GM19324 (cell line): Measurements from ENCODE around the gene DNAH17.

Source experiments
- ATAC-seq: cut with Tn5 transposase; IDR thresholded peaks from one replicate; pipeline ENCODE4 v1.9.1; 2021; ENCODE audit warnings: mild to moderate bottlenecking, moderate library complexity; ENCODE audit not compliant: unreplicated experiment, low FRiP score

The DNAH17 gene

GRCh38 chr17:78437508-78438169, 139.6 kb downstream of the DNAH17 start:
- no peak for ATAC-seq

DNA sequence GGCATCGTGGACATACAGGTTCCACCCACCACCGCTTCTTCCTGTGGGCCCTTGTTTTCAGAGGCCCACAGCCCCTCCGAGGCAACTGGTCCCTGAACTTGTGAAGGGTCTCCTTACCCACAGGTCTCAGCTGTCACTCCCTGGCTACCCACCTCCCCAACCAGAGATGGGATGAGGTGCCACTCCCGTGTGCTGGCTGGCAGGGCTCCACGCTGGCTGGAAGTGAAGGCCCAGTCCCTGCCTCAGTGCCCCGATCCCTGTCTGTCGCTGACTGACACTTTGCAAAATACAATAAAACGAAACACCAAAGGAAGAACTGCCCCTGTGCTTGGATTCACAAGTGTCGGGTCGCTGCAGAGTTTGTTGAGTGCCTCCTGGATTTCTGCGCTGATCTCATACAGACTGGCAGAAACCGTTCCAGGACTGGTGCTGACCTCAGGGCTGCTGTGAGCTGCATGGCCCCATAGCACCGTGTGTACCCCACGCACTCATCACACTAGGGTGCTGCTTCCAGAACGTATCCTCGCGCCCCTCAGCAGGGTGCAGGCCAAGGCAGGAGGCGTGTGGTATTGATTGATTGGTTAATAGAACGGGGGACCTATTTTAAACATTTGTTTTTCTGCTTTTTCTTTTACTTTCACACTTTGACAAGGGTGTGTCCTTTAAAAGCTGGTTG, 141.7 kb downstream of the DNAH17 start:
- no peak for ATAC-seq

DNA sequence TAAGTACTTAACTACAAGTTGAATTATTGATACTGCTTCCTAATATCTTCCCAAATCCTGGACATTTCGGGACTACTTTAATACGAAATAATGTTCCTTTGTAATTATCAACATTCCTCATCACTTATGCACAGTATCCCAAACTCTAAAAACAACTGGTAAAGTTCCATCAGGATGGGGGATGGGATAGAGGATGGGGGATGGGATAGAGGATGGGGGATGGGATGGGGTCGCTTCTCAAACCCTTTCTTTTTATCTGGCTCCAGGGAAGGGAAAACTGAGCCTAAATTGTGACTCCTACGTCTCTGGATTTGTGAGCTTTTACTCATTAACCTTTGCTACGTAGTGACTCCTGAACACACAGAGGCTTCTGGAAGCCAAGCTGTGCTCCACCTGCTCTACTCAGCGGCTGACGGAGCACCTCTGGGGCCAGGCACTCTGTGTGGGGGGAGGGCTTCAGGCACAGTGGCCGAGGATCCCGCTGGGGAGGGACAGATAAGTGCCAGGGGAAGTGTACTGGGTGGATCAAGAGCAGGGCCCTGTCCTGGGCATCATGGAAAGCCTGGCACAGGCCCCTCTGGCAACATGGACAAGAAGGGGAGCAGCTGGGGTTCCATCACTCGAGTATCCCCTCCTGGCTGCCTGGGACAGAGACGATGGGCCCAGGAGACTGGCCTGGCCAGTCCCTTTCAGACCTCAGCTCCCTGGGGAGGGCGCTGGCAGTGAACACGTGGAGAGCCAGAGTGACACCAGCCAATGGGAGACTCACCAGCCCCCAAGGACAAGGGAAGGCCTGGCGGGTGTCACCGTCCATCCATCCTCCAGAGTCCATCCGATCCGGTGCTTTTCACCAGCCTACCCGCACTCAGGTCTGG, 142.5 kb downstream of the DNAH17 start:
- no peak for ATAC-seq

- no peak for ATAC-seq
Measured at GRCh38 chr17:78433780-78434335, 143.3 kb downstream of the DNAH17 start.

DNA sequence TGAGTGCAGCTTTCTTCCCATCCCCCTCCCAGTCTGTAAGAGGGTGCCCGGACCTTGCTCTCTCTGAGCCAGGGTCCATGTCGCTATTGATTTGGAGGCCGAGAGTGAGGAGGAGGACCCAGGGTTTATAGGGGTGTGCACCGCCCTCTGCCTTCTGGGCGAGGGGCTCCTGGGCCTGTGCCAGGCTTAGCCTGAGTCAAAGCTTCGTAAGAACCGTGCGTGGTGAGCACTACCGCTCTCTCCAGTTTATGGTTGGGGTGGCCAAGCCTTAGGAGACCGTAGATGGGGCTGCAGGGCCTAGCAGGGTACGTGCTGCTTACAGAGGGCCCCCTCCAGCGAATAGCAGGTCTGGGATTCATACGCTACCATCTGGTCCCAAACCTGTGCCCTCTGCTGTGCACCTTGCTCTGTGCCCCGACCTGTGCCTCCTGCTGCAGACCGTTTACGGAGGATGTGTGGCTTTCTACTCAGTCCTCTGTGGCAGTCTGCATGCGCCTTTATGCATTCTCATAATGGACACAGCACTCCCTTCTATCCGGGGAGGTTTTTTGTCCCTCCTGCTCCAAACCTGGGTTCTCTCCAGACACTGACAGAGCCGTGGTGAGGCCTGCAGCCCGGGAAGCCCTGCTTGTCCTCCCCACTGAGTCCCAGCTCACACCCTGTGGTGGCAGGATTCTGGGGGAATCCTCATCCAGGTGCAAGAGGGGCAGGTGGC, 144.0 kb downstream of the DNAH17 start:
- ATAC-seq, result no peak

GRCh38 chr17:78432226-78433012, 144.8 kb downstream of the DNAH17 start:
- no peak for ATAC-seq

DNA sequence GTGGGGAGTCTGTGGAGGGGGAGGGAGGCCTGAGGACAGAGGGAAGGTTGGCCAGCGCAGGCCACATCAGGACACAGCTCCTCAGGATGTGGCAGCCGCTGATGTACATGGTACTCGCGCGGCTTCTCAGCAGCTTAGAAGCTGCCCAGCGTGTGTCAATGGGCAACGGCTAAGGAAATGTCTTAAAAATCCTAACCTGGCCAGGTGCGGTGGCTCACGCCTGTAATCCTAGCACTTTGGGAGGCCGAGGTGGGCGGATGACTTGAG, 145.6 kb downstream of the DNAH17 start:
- no peak for ATAC-seq

DNA sequence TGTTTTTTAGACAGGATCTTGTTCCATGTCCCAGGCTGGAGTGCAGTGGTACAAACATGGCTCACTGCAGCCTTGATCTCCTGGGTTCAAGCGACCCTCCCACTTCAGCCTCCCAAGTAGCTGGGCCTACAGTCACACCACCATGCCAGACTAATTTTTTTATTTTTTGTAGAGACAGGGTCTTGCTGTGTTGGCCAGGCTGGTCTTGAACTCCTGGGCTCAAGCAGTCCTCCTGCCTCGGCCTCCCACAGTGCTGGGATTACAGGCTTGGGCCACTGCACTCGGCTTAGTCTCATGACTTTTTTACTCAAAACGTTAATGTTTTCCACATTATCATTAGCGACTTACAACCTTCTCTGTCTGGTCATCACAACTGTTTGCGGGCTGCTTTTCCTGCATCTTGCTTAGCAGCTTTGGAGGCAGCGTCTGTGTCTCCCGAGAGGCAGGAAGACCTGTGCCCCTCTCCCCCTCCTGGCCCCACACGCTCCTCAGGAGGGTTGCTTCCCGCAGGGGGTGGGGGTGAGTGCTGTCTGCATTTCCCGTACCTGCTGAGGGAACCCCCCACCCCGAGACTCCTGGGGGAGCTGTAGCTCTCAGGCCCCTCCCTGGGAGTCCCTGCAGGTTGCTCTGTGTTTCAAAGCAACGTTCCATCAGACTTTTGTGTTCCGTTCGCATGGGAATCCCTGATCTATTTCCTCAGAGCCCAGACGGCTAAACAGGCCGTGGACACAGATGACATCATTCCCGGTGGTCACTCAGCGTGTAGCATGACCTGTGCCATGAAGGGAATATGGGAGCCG, 146.1 kb downstream of the DNAH17 start:
- ATAC-seq, result no peak

DNA sequence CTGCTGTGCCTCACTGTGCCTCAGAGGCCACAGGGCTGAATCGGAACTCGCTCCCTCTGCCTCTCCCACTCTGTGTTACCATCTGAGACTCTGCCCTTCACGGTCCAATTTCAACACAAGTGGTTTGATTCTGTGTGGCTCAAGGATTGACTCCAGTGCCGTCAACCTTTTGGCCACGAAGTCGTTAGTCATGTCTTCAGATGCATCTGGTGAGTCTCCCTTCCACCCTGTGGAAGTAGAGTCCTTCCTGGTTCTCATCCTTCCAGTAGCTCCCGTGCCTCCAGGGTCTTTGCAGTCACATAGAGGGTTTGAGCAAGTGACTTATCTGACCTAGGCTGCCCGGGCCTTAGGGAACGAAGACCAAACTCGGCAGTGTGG, 147.6 kb downstream of the DNAH17 start:
- ATAC-seq, result no peak

DNA sequence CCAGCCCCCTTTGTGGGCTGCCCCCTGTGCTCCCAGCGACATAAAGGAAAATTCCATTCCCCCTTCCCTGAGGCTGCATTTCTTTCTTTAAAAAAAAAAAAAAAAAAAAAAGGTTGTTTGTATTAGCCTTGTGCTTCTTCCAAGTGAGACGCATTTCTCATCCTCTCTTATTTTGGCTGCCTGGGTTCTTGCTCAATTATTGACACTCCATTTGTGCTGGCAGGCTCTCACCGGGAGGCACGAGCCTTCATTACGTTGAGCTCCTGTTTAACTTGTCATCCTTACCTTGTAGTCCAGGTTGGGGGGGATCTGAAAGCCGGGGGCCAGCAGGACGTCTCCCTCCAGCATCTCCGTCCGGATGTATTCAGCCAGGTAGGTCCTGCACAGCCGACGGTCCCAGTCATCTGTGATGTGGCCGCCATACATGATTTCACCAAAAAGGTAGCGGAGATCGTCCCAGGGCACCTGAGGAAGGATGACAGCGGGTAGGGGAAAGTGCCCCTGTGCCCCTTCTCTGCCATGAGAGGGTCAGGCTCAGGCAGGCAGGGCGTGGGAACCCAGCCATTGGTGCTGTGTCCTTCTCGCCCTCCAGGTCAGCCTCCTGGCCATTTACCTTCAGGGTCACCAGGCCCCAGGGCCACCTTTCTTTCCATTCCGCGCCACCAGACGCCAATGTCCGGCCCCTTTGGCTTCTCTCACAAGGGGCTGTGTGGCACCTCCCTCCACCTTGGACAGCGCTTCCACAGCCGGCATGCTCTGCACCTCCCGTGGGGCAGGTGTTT, 148.2 kb downstream of the DNAH17 start:
- ATAC-seq, result no peak

DNA sequence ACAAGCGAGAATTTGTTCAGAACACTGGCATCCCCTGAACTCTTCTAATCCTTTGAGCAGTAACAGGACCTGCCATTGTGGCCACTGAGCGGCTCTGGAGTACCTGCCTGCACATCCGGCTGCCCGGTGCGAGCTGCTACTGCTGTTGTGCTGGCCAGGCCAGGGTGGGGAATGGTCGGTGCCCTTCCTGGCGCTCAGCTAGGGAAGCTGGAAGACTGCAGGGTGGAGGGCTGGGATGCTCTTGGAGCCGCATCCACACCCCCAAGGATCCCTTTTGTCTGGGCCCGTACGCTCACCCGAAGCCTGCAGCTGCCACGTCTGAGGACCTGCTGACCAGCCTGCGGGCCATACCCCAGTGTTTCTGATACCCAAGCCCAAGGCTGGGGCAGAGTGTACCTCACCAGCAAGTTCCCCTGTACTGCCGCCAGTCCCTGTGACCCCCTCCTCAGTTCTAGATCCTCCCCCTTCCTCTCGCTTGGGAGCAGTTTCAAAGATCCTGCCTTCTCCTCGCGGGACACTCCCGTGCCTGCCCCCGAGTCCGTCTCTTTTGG, 149.1 kb downstream of the DNAH17 start:
- no peak for ATAC-seq

GRCh38 chr17:78427140-78427539, 150.1 kb downstream of the DNAH17 start:
- no peak for ATAC-seq

DNA sequence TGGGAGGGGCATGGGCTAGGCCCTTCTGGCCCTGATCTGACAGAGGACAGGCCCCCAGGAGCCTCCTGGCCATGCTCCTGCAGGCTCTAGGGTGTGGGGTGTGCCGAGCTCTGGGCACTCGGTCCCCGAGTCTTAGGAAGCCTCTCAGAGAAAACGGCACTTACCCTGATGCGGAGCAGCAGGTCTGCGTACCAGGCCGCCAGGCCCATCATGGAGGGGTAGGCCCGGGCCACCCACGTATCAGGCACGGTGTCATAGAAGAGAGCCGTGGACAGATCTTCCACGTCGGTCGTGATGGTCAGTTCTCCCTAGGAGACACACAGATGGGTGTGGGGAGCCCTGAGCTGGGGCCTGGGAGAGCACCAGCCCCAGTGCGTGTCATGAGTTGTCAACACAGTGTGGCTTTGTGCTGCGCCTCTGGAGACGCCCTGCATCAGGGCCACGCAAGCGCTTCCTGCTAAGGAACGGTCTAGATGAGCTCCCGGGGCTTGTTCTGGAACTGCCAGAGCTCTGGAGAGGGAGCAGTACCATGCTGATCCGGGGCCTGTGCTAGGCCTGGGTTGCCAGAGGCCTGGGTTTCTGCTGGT, 150.8 kb downstream of the DNAH17 start:
- ATAC-seq, result no peak

- no peak for ATAC-seq
Measured at GRCh38 chr17:78425429-78425828, 151.8 kb downstream of the DNAH17 start.

DNA sequence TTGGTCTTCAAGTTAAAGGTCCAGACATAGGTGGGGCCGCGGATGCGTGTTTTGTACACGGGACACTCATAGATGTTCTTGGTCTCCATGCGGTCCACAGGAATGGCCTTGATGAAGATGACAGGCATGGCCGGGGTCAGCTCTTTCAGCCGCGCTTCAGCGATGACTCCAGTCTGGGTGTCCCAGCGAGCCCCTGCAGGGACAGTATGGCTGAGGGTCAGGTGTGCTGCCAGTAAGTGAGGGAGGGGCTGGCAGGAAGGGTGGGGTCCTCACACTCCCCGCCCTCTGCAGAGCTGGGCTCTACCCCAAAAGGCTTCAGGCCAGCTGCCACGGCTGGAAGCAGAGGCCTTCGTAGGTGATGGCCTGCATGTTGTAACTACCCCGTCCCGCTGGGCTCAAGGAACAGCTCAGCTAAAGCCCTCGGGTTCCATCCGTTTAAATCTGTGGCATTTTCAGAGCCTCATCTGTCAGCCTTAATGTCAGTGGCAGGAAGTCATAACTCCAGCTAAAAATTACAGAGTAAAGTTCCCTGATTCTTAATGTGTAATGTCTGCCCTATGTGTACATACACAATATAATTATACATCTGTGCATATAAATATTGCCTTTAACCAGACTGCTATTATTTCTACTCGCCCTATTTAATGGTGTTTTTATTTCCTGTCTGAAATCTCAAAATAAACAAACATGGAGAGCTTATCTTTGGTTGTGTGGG, 153.1 kb downstream of the DNAH17 start:
- ATAC-seq, result no peak

- ATAC-seq, result no peak
Measured at GRCh38 chr17:78422872-78423588, 154.2 kb downstream of the DNAH17 start.

- ATAC-seq, result no peak
Measured at GRCh38 chr17:78422267-78422605, 155.0 kb downstream of the DNAH17 start.
